NK-92 treated with Interleukin-12 subunit alpha and Interleukin-12 subunit beta, amount 100 ng/mL, for 24 hours (cell line): ENCODE measurements around the gene SNX8.

Experiments used
- DNase-seq: peaks from one replicate; lab custom pipeline; 2025; lab: John Stamatoyannopoulos, UW

The SNX8 gene

DNA sequence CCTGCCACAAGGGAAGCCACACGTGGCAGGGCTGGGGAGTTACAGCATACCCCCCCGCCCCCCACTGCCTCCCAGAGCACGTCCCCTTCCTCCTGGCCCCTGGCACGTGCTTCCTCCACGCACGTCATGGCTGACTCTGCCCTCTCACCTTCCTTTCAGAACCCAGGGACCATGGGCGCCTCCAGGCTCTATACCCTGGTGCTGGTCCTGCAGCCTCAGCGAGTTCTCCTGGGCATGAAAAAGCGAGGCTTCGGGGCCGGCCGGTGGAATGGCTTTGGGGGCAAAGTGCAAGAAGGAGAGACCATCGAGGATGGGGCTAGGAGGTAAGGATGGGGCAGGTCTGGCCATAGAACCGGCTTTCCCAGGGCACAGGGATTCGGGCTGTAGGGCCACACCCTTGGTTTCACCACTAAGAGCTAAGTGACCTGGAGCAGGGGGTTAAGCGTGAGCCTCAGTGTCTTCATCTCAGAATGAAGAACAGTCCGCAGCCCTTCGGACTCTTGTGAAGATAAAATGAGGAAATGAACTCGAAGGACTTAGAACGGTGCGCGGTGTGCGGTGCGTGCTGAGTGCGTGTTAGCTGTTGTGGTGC lies 69.7 kb downstream of the SNX8 start:
- DNase-seq = no peak

DNA sequence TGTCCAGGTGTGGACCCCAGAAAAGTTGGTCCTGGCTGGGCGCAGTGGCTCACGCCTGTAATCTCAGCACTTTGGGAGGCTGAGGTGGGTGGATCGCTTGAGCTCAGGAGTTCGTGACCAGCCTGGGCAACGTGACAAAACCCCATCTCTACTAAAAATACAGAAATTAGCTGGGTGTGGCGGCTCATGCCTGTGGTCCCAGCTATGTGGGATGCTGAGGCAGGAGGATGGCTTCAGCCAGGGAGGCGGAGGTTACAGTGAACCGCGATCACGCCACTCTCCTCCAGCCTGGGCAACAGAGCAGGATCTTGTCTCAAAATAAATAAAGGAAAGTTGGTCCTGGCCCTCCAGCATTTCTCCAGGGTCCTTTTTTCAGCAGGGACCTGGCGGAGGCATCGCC lies 70.8 kb downstream of the SNX8 start:
- no peak for DNase-seq

DNA sequence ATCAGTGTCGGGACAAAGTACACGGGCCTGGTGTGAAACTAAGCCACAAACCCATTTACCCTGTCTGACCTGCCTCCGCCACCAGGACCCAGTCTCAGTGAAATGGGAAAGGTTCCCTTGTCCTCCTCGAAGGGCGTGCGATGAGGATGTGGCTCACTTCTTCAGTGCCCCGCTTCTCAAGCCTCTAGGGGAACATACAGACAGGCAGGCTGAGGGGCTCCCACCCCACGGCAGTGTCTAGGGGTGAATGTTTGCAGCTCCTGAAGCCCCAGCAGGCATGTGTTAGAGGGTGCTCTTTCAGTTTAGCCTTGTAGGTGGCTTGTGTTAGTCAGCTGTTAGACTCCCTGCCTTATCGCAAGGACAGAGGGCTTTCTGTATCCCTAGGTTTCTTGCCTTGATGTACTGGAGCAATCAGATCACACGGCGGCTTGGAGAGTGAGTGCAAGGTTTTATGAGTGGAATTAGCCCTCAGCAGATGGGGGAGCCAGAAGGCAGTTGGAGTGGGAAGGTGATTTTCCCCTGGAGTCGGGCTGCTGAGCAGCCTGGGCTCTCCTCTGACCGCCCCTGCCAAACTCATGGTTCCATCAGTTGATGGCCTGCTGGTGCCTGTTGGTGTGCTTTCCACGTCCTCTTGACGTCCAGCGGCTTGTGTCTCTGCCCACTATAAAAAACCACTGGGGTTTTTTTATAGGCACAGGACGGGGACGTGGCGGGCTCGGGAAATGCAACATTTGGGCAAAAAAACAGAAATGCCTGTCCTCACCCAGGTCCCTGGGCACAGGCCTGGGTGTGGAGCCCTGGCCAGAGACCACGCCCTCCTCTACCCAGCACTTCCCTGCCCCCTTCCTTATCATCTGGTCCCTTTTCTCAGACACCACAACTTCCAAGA lies 71.5 kb downstream of the SNX8 start:
- no peak for DNase-seq

DNA sequence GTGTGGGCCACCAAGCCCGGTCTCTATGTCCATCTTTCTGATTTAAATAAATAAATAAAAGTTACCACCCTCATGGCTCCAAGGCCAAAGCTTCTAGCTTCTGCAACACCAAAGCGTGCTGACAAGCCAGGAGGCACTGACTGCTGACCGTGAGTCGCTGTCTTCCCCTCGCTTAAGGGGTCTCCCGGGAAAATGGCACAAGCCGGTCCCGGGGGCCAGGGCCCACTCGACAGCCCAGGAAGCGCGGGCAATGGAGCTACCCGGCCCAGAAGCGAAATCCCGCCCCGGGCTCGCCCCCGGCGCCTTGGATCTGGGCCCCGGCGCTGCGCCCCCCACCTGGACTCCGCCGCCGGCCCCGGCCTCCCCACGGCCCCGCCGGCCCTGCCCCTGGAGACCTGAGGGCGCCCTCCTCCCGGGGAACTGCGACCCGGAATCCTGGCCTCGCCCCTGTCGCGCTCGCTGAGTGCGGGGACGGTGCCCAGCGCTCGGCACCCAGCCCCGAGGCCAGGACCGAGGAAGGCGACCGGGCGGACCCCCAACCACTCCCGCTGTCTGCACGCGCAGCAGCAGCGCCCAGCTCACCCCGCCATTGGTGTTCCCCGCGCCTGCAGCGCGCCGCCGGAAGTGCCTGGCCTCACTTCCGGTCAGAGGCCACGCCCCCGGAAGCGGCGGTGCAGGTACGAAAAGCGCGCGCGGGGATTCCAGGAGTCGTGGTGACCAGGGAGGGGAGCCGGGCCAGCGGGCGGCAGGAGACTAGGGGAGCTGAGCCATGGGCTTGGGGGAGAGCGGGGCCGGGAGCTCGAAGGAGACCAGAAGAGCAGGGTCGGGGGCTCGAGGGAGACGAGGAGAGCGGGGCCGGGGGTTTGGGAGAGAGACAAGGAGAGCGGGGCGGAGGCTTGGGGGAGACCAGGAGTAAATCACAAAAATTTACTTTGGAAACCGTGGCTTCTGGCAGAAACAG lies 72.4 kb downstream of the SNX8 start, which contains the start of the genes MRM2 and NUDT1:
MRM2 (minus strand) TSS at position 626 of the 961 bp plus-strand sequence; CDS start at position 590, 36 bp downstream.
NUDT1 (plus strand) TSS at position 647 of the 961 bp plus-strand sequence. CDS start 2,349 bp downstream, outside the sequence.
- peak; percentile 57 for DNase-seq

DNA sequence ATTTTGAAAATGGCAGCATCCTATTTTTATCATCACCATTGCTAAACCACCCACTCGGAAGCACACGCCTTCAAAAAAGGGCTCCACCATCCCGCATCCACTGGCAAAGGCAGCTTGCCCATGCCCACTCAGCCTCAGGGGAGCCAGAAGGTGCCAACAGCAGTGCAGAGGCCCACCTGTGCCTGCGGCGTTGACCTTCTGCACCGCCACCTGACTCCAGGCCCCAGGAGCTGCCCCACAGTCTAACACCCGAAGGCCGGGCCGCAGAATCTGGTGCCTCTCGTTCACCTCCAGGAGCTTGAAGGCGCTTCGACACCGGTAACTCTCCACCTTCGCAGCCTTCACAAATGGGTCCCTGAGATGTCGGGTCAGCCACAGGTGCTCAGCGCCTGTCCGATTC lies 75.0 kb downstream of the SNX8 start:
- DNase-seq = no peak

DNA sequence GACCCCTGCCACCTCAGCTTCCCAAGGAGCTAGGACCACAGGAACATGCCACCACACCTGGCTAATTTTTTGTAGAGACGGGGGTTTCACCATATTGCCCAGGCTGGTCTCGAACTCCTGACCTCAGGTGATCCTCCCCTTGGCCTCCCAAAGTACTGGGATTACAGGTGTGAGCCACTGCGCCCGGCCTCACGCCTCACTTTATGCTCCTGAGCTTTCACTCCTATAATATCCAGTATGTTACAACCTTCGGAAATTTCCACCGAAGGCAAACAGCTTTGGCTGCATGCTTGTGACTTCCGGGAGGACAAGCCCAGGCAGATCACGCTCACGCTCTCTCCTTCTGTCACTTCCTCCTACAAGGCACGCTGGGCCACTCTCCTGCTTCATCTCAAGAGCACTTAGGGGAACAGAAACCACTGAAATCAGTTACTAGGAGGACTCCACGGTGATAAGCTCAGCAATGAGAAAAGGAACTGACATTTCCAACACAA lies 77.1 kb downstream of the SNX8 start:
- no peak for DNase-seq

DNA sequence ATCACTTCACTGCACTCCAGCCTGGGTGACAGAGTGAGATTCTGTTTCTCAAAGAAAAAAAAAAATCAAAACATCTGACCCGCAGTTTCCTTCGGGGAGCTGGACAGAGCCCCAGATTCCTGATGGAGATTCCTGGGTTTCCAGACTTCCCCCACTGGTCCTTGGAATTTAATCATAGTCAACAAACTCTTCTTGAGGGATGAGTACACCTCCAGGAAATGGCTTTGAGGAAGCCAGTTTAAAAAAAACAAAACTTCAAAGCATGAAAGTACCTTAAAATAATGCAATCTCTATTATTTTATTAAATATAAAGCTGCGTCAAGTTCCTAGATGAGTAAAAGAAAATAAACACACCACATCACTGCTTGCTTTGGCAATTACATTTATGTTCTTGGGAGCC lies 80.3 kb downstream of the SNX8 start:
- DNase-seq = no peak

DNA sequence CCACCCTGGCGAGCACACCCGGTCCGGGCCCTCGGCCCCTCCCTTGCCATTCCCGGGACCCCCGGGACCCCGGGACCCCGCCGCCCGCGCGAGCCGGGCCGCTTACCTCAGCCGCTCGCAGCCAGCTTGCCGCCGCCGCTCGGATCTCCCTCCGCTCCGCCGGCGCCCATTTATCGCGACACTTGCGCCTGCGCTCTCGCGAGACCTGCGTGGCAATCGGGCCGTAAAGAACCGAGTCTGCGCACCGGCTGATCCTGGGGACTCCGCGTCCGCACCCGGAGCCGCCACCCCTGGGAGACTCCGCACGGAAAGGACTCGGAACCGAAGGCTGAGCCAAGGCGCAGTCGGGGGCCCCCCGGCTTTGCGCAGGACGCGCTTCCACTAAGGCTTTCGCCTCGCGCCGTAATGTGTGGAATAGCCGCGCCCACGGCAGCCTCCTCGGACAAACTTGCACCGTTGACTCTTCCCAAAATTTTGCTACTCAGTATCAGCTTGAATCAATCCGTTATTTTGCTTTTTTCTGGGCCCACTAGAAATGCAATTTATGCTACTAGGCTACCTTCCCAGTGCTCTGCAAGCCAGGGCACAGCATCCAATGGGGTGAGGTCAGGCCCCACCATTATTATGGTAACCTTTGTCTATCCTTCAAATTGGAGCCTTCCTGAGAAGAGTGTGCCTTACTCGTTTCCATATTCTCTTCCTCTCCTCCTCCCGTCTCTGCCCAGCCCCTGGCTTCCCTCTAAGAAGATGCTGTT lies 81.3 kb downstream of the SNX8 start, which contains the start of gene MAD1L1:
MAD1L1 (minus strand) TSS at position 180 of the 755 bp plus-strand sequence. CDS start 2,812 bp downstream, outside the sequence.
- DNase-seq = peak; percentile 66

DNA sequence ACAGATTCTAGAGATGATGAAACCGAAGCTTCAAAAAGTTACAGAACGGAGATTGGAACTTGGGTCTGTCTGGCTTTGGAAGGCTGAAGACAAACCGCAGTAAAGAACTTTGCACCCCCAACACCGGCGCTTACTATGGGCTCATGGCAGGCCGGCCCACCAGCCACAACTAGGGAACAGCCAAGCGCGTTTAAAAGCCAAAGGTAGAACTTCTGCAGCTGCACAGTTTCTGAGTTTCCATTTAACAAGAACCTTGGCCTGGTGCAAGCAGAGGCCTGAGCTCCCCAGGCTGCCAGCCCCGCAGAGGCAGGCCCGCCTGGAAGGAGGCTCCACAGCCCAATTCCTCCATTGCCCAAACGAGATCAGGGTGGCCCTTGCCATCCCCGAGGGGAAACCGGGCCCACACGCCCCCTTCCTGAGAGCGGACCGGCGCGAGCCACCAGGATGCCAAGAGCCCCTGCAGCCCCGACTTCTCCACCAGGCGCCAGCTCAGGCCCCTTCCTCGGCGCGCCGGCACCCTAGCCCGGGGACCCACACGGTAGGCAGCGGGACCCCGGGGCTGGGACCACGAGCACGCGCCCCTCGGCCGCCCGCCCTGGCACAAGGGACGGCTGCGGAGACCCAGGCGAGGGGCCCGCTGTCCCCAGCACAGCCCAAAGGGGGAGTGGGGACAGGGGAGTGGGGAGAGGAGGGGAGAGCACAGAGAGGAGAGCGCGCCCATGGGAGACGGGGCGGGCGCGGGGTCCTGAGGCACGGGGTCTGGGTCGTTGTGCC lies 82.1 kb downstream of the SNX8 start:
- DNase-seq = no peak

DNA sequence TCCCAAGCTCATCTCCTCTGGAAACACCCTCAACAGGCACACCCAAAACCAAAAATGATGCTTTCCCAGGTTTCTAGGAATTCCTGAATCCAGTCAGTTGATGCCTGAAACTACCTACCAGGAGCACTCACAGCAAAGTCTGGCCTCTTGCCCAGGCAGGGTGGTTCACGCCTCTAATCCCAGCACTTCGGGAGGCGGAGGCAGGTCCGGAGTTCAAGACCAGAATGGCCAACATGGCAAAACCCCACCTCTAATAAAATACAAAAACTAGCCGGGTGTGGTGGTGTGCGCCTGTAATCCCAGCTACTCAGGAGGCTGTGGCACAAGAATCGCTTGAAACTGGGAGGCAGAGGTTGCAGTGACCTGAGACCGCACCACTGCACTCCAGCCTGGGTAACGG lies 83.4 kb downstream of the SNX8 start:
- DNase-seq = no peak

DNA sequence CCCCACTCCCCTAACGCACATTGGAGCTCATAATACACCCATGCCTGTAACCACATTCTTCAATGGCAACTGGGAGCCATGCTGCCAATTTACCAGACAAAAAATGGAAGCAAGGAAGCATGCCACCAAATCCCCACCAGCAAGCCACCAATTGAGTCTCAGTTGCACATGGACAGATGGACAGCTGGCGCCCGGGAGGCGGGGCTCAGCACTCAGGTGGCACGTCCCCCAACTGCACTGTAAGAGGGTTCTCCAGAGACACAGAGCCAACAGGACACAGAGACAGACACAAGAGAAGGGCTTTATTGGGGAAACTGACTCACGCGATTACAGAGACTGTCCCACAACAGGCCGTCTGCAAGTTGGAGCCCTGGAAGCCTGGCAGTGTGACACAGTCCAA lies 84.0 kb downstream of the SNX8 start:
- DNase-seq = no peak

DNA sequence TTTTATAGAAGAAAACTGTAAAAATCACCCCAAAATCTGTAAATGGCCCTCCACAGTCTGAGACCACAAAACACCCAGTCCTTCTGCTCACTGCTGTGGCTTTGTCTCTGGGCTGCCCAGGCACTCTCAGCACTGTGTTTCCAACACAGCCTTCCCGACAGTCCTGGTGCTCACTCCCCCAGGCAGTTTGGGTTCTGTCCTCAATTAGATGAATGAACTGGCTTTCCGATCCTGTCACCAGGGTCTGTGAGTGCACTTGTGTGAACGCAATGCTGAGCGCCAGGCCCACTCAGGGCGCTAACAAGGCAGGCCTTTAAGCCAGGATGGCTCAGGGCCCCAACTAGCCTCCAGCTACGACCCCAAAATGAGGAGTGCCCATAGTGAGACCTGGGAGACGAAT lies 84.8 kb downstream of the SNX8 start:
- DNase-seq = no peak

DNA sequence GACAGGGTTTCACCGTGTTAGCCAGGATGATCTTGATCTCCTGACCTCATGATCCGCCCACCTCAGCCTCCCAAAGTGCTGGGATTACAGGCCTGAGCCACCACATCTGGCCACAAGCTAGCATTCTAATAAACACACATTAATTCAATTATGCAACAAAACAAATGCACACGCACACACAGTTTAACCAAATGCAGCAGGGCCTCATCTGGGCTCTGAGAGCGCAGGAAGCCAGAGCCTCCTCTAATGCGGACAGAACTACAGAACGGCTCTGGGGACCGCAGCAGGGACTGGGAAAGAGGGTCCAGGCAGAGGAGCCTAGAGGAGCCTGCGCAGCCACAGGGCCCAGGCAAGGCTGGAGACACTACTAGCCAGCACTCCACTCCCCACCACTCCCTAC lies 85.3 kb downstream of the SNX8 start:
- no peak for DNase-seq

DNA sequence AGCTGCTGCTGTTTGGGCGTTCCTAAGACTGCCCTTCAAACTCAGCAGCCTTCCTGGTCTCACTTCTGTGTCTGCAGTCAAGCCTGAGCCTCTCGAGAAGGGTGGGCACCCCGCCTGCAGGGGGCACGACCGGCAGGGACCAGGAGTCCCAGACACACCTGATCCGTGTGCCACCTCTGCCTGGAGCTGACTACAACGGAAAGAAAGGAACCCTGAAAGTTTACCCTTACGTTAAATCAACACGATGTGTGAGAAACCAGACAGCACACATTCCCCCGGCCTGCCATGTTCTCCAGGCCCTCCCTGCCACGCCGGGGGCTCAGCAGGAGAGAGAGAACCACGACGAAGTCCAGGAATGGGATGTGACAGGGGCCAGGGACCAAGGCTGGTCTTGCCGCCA lies 86.5 kb downstream of the SNX8 start:
- DNase-seq = no peak

DNA sequence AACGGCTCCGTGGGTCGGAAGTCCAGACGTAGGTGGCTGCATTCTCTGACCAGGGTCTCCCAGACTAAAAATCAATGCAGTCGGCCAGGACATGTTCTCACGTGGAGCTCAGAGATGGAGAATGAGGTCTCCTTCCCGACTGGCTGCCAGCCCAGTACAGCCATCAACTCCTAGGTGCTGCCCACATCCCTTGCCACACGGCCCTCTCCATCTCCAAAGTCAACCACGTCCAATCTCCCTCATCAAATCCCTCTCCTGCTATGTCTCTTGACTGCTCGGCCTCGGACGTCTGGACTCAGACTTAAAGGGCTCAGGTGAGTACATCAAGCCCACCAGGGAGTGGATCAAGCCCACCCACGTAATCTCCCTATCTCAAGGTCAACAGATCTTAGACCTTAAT lies 88.4 kb downstream of the SNX8 start:
- no peak for DNase-seq

DNA sequence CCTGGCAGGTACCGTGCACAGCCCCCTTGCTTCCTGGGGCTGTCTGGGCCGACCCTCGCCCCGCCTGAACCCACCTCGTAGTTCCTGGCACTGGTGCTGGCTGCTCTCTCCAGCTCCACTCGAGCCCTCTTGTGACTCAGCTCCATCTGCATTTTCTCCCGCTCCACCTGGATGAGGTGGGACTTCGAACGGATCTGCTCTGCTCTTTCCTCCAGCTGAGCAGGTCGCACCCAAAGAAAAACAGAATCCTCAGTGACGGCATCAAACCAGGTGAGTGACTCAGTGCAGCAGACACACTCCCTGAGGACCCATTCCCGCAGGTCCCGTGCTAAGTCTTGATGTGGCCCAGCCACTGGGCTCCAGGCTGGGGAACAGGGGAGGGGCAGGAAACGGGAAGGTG lies 88.9 kb downstream of the SNX8 start:
- no peak for DNase-seq

DNA sequence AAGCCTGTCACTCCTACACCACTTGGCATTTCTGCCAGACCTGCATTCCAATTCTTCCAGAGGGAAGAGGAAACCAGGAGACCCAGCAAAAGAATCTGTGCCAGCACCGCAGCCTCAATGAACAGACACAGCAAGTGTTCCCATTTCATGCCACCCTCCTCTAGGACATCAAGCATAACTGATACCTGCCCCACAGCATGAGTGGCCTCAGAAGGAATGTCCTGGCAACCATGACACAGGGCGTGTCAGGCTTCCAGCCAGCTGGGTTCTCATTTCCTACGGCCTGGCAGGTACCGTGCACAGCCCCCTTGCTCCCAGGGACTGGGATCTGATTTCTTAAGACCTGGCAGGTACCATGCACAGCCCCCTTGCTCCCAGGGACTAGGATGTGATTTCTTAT lies 89.3 kb downstream of the SNX8 start:
- no peak for DNase-seq

DNA sequence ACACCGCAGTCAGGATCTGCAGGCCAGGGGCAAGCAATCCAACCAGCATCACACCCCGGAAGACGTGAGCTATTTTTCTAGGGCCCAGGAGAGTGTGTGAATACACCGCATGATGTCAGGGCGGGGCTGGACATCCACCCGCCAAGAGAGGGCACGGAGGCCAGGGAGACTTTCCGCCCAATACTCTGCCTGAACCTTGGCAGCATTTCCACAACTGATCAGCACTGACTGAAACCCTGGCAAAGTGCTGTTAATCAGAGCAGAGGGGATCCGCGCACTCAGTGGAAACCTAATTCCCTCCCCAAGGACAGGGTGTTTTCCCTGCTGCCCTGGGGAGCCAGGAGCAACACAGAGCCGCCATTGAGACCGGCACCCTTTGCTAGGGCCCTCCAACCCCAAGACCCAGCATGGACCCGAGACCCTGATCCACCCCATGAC lies 89.7 kb downstream of the SNX8 start:
- no peak for DNase-seq

DNA sequence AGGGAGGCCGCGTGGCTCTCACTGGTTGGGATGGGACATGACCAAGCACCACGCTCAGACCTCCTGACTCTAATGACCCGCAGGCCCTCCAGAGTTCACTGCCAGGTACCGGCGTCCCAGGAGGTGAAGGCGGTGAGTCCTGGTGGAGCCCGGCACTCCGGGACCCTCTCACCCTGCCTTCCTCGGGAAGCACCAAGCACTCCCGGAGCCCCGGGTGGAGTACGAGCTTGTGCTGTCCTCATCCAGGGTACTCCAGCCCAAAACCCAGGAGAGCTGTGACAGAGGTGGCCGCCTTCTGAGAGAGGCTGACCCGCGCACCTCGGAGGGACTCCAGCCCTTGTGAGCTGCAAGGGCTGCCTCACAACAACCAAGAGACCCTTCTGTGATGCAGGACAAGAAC lies 90.9 kb downstream of the SNX8 start:
- DNase-seq = no peak

DNA sequence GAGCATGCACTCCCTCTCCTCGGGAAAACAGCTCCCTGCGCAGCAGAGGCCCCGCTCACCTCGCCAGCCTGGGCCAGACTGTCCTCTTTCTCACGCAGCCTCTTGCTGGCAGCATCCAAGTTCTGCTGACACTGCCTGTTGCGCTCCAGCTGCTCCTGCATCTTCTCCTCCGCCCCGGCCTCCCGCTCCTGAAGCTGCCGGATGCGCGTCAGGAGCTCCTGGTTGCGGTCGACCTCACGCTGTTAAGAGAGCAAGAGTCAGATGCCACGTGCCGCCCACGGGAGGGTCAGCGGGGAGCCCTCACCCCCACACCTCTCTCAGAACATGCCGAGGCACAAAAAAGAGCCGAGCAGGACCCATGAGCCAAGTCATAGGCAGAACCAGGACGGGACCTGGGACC lies 91.7 kb downstream of the SNX8 start:
- DNase-seq = no peak
